Fibroblast of mammary gland (primary cell): ENCODE measurements around the gene ST13.

ENCODE experiments used
- DNase-seq: peaks from one replicate; pipeline ENCODE4 v3.0.0-alpha.2; 2010; ENCODE audit warnings: low read depth
- H3K4me3 ChIP-seq: 2 replicates; pipeline ENCODE4 v1.5.1; 2011; ENCODE audit warnings: low read depth, mild to moderate bottlenecking, low read length, moderate library complexity; ENCODE audit not compliant: control insufficient read depth
- TF ChIP-seq, protein P1 (sequence below): conservative IDR thresholded peaks from 2 replicates; pipeline ENCODE4 v1.5.1; 2011; ENCODE audit warnings: low read depth, low read length, inconsistent platforms; ENCODE audit not compliant: control insufficient read depth, insufficient read depth

ST13 gene

DNA sequence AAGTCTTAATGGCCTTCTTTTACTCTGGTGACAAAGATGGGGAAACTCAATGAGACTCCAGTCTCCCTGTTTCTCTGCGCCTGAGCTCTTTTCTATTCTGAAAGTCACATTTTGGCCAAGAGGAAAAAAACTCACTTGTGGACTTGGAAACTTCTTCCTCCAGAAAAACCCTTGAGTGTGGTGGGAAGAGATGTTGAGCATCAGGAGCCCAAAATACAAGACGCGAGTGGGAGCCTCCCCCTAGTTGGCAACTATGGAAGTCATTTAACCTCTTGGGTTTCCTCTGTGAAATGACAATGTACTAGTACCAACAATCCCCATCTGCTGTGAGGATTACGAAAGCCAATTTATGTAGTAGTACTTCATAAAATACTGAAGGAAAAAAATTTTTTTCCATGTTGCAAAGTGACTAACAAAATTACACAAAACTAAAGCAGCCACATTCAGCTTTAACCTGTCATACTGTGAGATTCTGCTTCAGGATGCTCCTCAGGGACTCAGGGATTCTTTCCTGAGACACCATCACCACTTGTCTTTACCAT is 36.8 kb downstream of the ST13 start:
- TF ChIP-seq, protein P1, sequence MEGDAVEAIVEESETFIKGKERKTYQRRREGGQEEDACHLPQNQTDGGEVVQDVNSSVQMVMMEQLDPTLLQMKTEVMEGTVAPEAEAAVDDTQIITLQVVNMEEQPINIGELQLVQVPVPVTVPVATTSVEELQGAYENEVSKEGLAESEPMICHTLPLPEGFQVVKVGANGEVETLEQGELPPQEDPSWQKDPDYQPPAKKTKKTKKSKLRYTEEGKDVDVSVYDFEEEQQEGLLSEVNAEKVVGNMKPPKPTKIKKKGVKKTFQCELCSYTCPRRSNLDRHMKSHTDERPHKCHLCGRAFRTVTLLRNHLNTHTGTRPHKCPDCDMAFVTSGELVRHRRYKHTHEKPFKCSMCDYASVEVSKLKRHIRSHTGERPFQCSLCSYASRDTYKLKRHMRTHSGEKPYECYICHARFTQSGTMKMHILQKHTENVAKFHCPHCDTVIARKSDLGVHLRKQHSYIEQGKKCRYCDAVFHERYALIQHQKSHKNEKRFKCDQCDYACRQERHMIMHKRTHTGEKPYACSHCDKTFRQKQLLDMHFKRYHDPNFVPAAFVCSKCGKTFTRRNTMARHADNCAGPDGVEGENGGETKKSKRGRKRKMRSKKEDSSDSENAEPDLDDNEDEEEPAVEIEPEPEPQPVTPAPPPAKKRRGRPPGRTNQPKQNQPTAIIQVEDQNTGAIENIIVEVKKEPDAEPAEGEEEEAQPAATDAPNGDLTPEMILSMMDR: no peak
- peak overlapping the region; percentile 99 for H3K4me3 ChIP-seq

DNA sequence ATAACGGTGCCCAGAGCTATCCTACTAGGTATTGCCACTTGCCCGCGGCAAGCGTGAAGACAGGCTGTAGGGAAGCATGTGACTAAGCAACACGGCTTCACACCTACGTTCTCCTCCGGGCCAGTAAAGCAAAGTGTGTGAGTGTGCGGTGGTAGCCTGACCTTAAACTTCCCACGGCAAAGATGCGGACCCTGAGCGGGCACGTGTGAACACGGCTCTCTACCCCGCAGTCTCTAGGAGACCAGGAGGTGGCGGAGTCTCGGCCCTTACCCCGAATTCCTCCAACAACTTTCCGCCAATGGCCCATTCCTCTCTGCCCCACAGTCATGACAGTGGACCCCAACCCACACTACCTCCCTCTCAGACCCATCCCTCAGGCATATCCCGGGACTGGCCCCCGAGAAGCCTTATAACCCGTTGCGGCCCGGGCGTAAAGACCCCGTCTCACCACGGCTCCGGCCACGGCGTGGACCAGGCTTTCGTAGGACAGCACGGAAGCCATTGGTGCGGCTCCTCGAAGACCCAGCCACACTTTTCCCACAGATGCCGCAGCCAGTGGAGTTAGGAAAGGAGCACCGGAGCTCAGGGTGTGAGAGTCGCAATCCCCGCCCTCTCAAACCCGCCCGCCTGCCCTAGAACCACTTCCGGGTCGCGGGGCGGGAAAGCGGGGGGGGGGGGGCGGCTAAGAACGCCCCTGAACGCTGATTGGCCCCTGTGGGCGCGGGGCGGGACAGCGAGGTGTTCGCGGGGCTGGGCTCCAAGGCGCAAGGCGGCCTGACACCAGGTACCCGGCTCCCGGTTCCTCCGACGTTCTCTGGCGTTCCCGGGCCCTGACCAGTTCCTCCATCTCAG is 37.5 kb downstream of the ST13 start, which contains the start of gene SLC25A17:
SLC25A17 (minus strand) TSS at position 600 of the 852 bp plus-strand sequence; CDS start at position 502, 98 bp downstream.
- TF ChIP-seq, protein P1: peak; percentile 43
- peak within 1 kb of the TSS; percentile 99 for H3K4me3 ChIP-seq
- peak; percentile 68 for DNase-seq

More for the DNA sequence above, 36.8 kb downstream of the ST13 start:
- peak; percentile 49 for DNase-seq

DNA sequence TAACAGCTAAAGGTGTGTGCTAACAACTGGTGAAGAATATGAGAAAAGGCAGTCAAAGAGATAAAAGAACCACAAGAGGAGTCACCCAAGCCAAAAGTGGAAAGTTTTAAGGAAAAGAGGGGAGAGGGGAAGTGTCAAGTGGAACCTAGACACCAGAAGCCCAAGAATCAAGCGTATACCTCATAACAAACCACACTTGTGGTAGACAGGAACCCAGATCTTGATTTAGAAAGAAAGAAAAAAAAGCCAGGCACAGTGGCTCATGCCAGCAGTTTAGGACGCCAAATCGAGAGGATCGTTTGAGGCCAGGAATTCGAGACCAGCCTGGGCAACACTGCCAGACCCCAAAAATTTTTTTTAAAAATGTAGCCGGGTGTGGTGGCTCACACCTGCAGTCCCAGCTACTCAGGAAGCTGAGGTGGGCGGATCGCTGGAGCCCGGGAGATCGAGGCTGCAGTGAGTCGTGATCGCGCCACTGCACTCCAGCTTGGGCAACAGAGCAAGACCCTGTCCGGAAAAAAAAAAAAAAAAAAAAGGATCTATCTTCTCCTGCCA is 38.2 kb downstream of the ST13 start:
- H3K4me3 ChIP-seq: peak overlapping the region; percentile 99
- DNase-seq: no peak
- TF ChIP-seq, protein P1: no peak

DNA sequence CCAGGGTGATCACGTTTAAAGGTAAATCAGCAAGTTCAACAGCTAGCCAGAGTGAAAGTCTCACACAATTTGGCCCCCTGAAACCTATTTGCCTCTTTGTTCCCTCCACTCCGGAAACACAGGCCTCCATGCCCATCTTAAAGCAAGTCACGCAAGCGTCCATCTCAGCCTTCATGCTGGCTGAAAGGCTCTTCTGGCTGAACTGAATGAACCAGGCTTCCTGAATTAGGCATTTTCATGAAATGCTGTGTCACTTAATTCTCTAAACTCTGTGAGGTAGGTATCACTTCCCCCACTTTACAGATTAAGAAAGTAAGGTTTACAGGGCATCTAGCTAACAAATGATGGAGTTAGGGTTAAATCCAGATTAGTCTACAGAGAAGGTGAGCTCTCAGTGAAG is 38.7 kb downstream of the ST13 start:
- no peak for DNase-seq
- peak overlapping the region; percentile 99 for H3K4me3 ChIP-seq
- TF ChIP-seq, protein P1: no peak

DNA sequence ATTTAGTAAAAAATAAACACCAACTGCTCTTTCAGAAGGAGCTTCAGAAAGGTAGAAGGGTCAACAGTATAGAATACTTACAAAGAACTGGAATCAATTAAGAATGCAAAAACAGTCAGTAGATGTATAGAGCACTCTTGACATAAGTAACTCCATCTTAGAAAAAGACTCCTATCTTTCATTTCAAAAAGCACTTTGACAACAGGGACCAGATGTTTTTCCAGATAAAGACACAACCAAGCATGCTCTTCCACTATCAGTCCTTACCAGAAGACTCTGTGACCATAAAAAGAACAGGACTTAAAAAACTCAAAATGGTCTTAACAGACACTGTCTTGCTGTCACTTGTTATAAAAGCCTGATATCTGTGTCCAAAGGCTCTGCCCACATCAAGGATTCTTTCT is 42.5 kb downstream of the ST13 start:
- H3K4me3 ChIP-seq: no peak overlapping the region
- TF ChIP-seq, protein P1: no peak
- no peak for DNase-seq

DNA sequence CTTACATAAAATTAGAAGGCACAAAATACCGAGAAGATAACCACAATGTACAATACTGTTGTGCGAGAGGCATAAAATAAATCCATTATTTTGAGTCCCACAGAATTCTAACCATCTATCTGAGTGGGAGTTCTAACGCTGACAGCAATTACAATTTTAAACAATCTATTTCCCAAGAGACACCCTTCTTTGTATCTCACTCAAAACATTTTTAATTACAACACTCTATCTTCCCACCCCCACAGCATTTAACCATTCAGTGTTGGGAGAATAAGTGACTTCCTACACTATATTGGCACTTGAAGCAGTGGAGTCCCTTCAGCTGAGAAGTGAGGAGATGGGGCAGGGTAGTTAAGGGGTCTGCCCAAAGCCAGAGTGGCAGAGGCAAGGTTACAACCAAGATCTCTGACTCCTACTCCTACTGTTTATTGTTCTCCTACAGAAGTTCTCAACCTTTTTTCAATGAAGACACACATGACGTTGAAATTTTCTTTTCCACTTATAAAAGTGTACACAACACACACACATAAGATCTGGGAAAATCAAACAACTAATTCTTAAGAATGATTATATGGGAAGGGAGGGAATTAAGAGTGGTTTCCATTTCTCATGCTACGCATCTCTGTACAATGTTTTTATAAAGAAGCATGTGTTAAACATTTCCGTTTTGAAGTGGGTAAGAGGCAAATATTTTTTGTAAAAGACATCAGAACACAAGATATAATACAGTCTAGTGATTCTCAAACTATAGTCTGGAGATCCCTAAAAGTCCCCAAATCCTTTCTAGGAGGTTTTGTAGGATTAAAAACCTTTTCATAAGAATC is 48.2 kb downstream of the ST13 start:
- H3K4me3 ChIP-seq: no peak overlapping the region
- TF ChIP-seq, protein P1: no peak
- no peak for DNase-seq
